ENCODE measurements around the gene LCP1.

The LCP1 gene

GRCh38 chr13:46158983-46159382 lies 23.0 kb downstream of the LCP1 start:
- DNase-seq (ENCODE audit: low read depth): no peak

GRCh38 chr13:46158222-46158621 lies 23.8 kb downstream of the LCP1 start:
- DNase-seq (ENCODE audit: low read depth): no peak

GRCh38 chr13:46154136-46154801 lies 27.7 kb downstream of the LCP1 start:
- no peak for DNase-seq (ENCODE audit: low read depth)

GRCh38 chr13:46152627-46153328 lies 29.2 kb downstream of the LCP1 start:
- no peak for DNase-seq (ENCODE audit: low read depth)

GRCh38 chr13:46150134-46150693 lies 31.8 kb downstream of the LCP1 start:
- DNase-seq (ENCODE audit: low read depth): no peak

GRCh38 chr13:46149272-46150133 lies 32.5 kb downstream of the LCP1 start:
- DNase-seq (ENCODE audit: low read depth): no peak

- DNase-seq (ENCODE audit: low read depth): no peak
Observed at GRCh38 chr13:46146898-46147297, 35.1 kb downstream of the LCP1 start.

GRCh38 chr13:46145950-46146349 lies 36.0 kb downstream of the LCP1 start:
- DNase-seq (ENCODE audit: low read depth): no peak

GRCh38 chr13:46145135-46145534 lies 36.8 kb downstream of the LCP1 start:
- no peak for DNase-seq (ENCODE audit: low read depth)

- DNase-seq (ENCODE audit: low read depth): no peak
Observed at GRCh38 chr13:46143184-46143701, 38.7 kb downstream of the LCP1 start.

- no peak for DNase-seq (ENCODE audit: low read depth)
Observed at GRCh38 chr13:46142776-46143175, 39.2 kb downstream of the LCP1 start.

GRCh38 chr13:46140044-46140443 lies 41.9 kb downstream of the LCP1 start:
- no peak for DNase-seq (ENCODE audit: low read depth)

GRCh38 chr13:46137627-46138317 lies 44.2 kb downstream of the LCP1 start:
- no peak for DNase-seq (ENCODE audit: low read depth)

GRCh38 chr13:46136688-46137087 lies 45.3 kb downstream of the LCP1 start:
- DNase-seq (ENCODE audit: low read depth): no peak

GRCh38 chr13:46134961-46135522 lies 46.9 kb downstream of the LCP1 start:
- no peak for DNase-seq (ENCODE audit: low read depth)

GRCh38 chr13:46134494-46134893 lies 47.5 kb downstream of the LCP1 start:
- no peak for DNase-seq (ENCODE audit: low read depth)

- no peak for DNase-seq (ENCODE audit: low read depth)
Observed at GRCh38 chr13:46132109-46132508, 49.9 kb downstream of the LCP1 start.

GRCh38 chr13:46131705-46132104 lies 50.3 kb downstream of the LCP1 start:
- DNase-seq (ENCODE audit: low read depth): no peak

- no peak for DNase-seq (ENCODE audit: low read depth)
Observed at GRCh38 chr13:46129955-46130618, 51.9 kb downstream of the LCP1 start.

- no peak for DNase-seq (ENCODE audit: low read depth)
Observed at GRCh38 chr13:46129124-46129523, 52.9 kb downstream of the LCP1 start.

All from GM04503 (cell line).